ENCODE measurements around the gene SPATA31A5. TPM values are rescaled to one million over a fixed set of nuclear protein-coding genes. Genes with fewer than 3 reads are reported as not detected.
"Not testable (repeated sequence)": the region's sequence is repeated elsewhere in the genome, so short reads cannot be mapped to it uniquely, and the experiment has no call there.

Gene SPATA31A5
- polyA plus RNA-seq (2012; rRNA removed) = not detected in 2 replicates
- not detected in 2 replicates for polyA plus RNA-seq (2012; cell fraction: cytosol; rRNA removed)
- polyA plus RNA-seq (2012; cell fraction: nucleus; rRNA removed) = 0.01 TPM in 1 of 2 replicates, not detected in the other

GRCh38 chr9:60914107-60914506, at the start of gene SPATA31A5:
SPATA31A5 (plus strand) TSS chr9:60914407; CDS start chr9:60914436, 29 bp downstream.
- H3K79me2 ChIP-seq (ENCODE audit: insufficient read depth); POLR2A ChIA-PET; H3K36me3 ChIP-seq (replicated peaks in 1 of 2; ENCODE audit: control insufficient read depth in 1 of 2, insufficient read depth in 2 of 2, low read length in 1 of 2); H3K9me3 ChIP-seq; H3K4me1 ChIP-seq (ENCODE audit: control insufficient read depth in 1 of 2, insufficient read depth in 2 of 2, low read depth in 1 of 2, low read length in 1 of 2); H2AFZ ChIP-seq (ENCODE audit: low read depth); H3K9ac ChIP-seq; H3K27ac ChIP-seq (ENCODE audit: low read depth in 2 of 2, low read length in 1 of 2); H3K4me2 ChIP-seq; H4K20me1 ChIP-seq (ENCODE audit: insufficient read depth); H3K27me3 ChIP-seq (ENCODE audit: insufficient read depth); CTCF ChIA-PET; DNase-seq; H3K9me2 ChIP-seq; H3K4me3 ChIP-seq (ENCODE audit: low read depth in 2 of 2, low read length in 1 of 2); H3F3A ChIP-seq (replicated peaks; ENCODE audit: insufficient read depth): not testable (repeated sequence)
- no CpG with 5 or more reads among the region's 7 CpGs for WGBS (ENCODE audit: low lambda C conversion rate)

- H3K9me2 ChIP-seq; H3K27me3 ChIP-seq (ENCODE audit: insufficient read depth); H3F3A ChIP-seq (replicated peaks; ENCODE audit: insufficient read depth); H3K36me3 ChIP-seq (replicated peaks in 1 of 2; ENCODE audit: control insufficient read depth in 1 of 2, insufficient read depth in 2 of 2, low read length in 1 of 2); H4K20me1 ChIP-seq (ENCODE audit: insufficient read depth); H3K79me2 ChIP-seq (ENCODE audit: insufficient read depth); H3K4me1 ChIP-seq (ENCODE audit: control insufficient read depth in 1 of 2, insufficient read depth in 2 of 2, low read depth in 1 of 2, low read length in 1 of 2); POLR2A ChIA-PET; H3K4me3 ChIP-seq (ENCODE audit: low read depth in 2 of 2, low read length in 1 of 2); H2AFZ ChIP-seq (ENCODE audit: low read depth); CTCF ChIA-PET; H3K9me3 ChIP-seq; DNase-seq; H3K4me2 ChIP-seq; H3K9ac ChIP-seq; H3K27ac ChIP-seq (ENCODE audit: low read depth in 2 of 2, low read length in 1 of 2): not testable (repeated sequence)
- WGBS (ENCODE audit: low lambda C conversion rate) = no CpG with 5 or more reads among the region's 1 CpG
Measured at GRCh38 chr9:60962990-60963350, 48.8 kb downstream of the SPATA31A5 start.

GRCh38 chr9:60966382-60966781, 52.2 kb downstream of the SPATA31A5 start:
- H2AFZ ChIP-seq (ENCODE audit: low read depth); H3K79me2 ChIP-seq (ENCODE audit: insufficient read depth); H3K9me2 ChIP-seq; H3K36me3 ChIP-seq (replicated peaks in 1 of 2; ENCODE audit: control insufficient read depth in 1 of 2, insufficient read depth in 2 of 2, low read length in 1 of 2); H4K20me1 ChIP-seq (ENCODE audit: insufficient read depth); H3K27ac ChIP-seq (ENCODE audit: low read depth in 2 of 2, low read length in 1 of 2); H3F3A ChIP-seq (replicated peaks; ENCODE audit: insufficient read depth); CTCF ChIA-PET; H3K4me3 ChIP-seq (ENCODE audit: low read depth in 2 of 2, low read length in 1 of 2); DNase-seq; H3K4me2 ChIP-seq; POLR2A ChIA-PET; H3K9ac ChIP-seq; H3K9me3 ChIP-seq; H3K27me3 ChIP-seq (ENCODE audit: insufficient read depth); H3K4me1 ChIP-seq (ENCODE audit: control insufficient read depth in 1 of 2, insufficient read depth in 2 of 2, low read depth in 1 of 2, low read length in 1 of 2): not testable (repeated sequence)

Small RNA genes lying within 50 kb of the gene (small RNA-seq; reads per million reads assigned to genes)
- 0 reads per million in 7 experiments for gene AL590491.3

Data from SK-N-SH (cell line).